ENCODE data around the gene KBTBD3. TPM values are rescaled to one million over a fixed set of nuclear protein-coding genes. Genes with fewer than 3 reads are reported as not detected.

Gene KBTBD3
- total RNA-seq, 1 experiment from 2014 or later: 3.2 TPM

DNA sequence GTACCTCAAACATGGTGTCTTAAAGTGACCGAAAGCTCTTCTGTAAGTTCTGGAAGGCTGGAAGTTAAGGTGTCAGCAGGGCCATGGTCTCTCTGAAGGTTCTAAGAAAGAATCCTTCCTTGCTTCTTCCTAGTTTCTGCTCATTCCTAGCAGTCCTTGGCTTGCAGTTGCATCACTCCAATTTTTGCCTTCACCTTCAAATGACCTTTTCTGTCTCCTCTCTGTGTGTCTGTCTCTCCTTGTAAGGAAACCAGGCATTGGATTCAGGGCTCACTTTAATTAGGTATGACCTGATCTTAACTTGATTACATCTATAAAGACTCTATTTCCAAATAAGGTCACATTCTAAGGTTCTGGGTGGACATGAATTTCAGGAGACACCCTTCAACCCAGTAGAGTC, 9.0 kb upstream of the KBTBD3 start:
- Histone ChIP-seq H3K4me1 (ENCODE audit: insufficient read depth, low read length, poor library complexity, severe bottlenecking) (peaks cover 15% of the 10 kb centered on the region), H3K27me3 (replicated peaks; ENCODE audit: insufficient read depth, low read depth, low read length, poor library complexity) (no peaks in the 10 kb centered on the region), H3K4me3 (ENCODE audit: low read depth, low read length, poor library complexity, severe bottlenecking) (no peak overlapping the region), H3K9me3 (ENCODE audit: low read depth, low read length, poor library complexity, severe bottlenecking) (no peaks in the 10 kb centered on the region), H3K36me3 (ENCODE audit: insufficient read depth, low read length, poor library complexity, severe bottlenecking) (peaks cover 55% of the 10 kb centered on the region), H3K27ac (ENCODE audit: low read depth, low read length, poor library complexity, severe bottlenecking) (peak overlapping the region; percentile 32)
- CTCF ChIA-PET: no interaction called here
- POLR2A ChIA-PET (ENCODE audit: low non-redundant PET): no interaction called here
- TF ChIP-seq EZH2 (IDR thresholded peaks at IDR 0.05; ENCODE audit: borderline replicate concordance, low read depth, low read length, poor library complexity, severe bottlenecking): no peak
- TF ChIP-seq, protein P1, sequence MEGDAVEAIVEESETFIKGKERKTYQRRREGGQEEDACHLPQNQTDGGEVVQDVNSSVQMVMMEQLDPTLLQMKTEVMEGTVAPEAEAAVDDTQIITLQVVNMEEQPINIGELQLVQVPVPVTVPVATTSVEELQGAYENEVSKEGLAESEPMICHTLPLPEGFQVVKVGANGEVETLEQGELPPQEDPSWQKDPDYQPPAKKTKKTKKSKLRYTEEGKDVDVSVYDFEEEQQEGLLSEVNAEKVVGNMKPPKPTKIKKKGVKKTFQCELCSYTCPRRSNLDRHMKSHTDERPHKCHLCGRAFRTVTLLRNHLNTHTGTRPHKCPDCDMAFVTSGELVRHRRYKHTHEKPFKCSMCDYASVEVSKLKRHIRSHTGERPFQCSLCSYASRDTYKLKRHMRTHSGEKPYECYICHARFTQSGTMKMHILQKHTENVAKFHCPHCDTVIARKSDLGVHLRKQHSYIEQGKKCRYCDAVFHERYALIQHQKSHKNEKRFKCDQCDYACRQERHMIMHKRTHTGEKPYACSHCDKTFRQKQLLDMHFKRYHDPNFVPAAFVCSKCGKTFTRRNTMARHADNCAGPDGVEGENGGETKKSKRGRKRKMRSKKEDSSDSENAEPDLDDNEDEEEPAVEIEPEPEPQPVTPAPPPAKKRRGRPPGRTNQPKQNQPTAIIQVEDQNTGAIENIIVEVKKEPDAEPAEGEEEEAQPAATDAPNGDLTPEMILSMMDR (conservative IDR thresholded peaks at IDR 0.05; ENCODE audit: low read depth, low read length): no peak
- no TSS peak for BruUV-seq (replicated peaks)
- intact Hi-C loops (cut with micrococcal nuclease; ENCODE audit: unreplicated experiment): loop anchor here (5.0 kb wide), 1 partner anchor 951 kb away; no protein-coding TSS in a partner anchor
- DNase-seq (ENCODE audit: low spot score): no peak

DNA sequence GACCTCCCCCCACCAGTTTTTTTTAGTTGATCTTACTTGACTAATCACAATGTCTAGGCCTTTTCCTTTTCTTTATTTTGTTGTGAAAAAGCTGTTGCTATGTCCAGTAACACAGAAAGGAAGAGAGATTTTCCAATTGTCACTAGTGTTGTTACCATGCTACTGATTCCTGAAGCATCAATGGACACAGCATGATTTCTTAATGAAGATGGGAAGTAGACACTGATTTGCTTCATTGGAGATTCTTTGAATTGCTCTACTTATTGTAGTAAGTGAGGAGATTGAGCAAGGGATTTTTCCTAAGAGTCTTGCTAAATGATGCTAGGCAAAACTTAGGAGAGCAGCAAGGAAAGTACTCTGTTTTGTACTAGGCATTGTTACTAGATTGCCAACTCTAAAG, 4.9 kb upstream of the KBTBD3 start:
- H3K27me3 ChIP-seq (replicated peaks; ENCODE audit: insufficient read depth, low read depth, low read length, poor library complexity): no peaks in the 10 kb centered on the region
- peaks cover 58% of the 10 kb centered on the region for H3K36me3 ChIP-seq (ENCODE audit: insufficient read depth, low read length, poor library complexity, severe bottlenecking)
- POLR2A ChIA-PET (ENCODE audit: low non-redundant PET): no interaction called here
- intact Hi-C loops (cut with micrococcal nuclease; ENCODE audit: unreplicated experiment): no loop called here
- no peaks in the 10 kb centered on the region for H3K9me3 ChIP-seq (ENCODE audit: low read depth, low read length, poor library complexity, severe bottlenecking)
- peaks cover 11% of the 10 kb centered on the region for H3K4me1 ChIP-seq (ENCODE audit: insufficient read depth, low read length, poor library complexity, severe bottlenecking)
- DNase-seq (ENCODE audit: low spot score): no peak
- no peak overlapping the region for H3K4me3 ChIP-seq (ENCODE audit: low read depth, low read length, poor library complexity, severe bottlenecking)
- CTCF ChIA-PET: no interaction called here
- H3K27ac ChIP-seq (ENCODE audit: low read depth, low read length, poor library complexity, severe bottlenecking): no peak overlapping the region
- TF ChIP-seq, protein P1 (conservative IDR thresholded peaks at IDR 0.05; ENCODE audit: low read depth, low read length): no peak
- no peak for TF ChIP-seq EZH2 (IDR thresholded peaks at IDR 0.05; ENCODE audit: borderline replicate concordance, low read depth, low read length, poor library complexity, severe bottlenecking)
- BruUV-seq (replicated peaks): no TSS peak

DNA sequence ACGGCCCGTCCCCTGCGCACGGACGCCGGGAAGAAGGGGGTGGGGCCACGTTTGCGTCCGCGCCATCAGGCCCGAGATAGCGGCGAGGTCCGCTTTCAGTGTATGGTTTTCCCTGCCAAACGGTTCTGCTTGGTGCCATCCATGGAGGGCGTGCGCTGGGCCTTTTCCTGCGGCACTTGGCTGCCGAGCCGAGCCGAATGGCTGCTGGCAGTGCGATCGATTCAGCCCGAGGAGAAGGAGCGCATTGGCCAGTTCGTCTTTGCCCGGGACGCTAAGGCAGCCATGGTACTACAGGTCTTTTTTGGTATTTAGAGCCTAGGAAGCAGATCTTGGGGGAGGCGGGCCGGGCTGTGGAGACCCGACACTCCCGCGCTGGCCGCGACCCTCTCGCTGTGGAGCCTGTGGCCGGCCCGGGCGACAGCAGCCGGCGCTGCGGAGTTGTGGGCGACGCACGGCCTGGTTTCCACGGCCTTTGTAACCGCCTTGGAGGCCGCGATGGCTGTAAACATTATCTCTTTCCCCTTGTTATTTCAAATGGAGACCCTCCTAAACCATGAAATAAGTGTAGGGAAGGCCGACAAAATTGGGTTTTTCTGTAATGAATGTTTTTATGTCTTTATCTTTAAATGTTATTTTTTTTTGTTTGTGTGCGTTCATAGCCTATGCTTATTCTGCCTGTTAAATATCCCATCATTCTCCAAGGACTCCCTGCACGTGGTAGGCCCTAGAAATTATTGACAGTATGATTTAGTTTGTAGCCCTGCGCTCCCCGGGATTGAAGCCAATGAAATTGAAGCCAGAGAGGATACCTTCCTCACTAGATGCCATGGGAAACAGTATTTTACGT, 685 bp upstream of the KBTBD3 start, which contains the start of gene AASDHPPT:
Gene AASDHPPT, plus strand, starts transcription at position 54 of the 847 bp plus-strand sequence. Its CDS starts 49 bp downstream, at position 103.
- Histone ChIP-seq H3K27ac (ENCODE audit: low read depth, low read length, poor library complexity, severe bottlenecking) (peak within 1 kb of the TSS; percentile 96), H3K36me3 (ENCODE audit: insufficient read depth, low read length, poor library complexity, severe bottlenecking) (peaks cover 32% of the 10 kb centered on the region), H3K9me3 (ENCODE audit: low read depth, low read length, poor library complexity, severe bottlenecking) (no peaks in the 10 kb centered on the region), H3K4me1 (ENCODE audit: insufficient read depth, low read length, poor library complexity, severe bottlenecking) (peaks cover 17% of the 10 kb centered on the region), H3K27me3 (replicated peaks; ENCODE audit: insufficient read depth, low read depth, low read length, poor library complexity) (no peaks in the 10 kb centered on the region), H3K4me3 (ENCODE audit: low read depth, low read length, poor library complexity, severe bottlenecking) (peak within 1 kb of the TSS; percentile 82)
- BruUV-seq (replicated peaks): TSS peak; percentile 53
- TF ChIP-seq, protein P1 (conservative IDR thresholded peaks at IDR 0.05; ENCODE audit: low read depth, low read length): no peak
- TF ChIP-seq EZH2 (IDR thresholded peaks at IDR 0.05; ENCODE audit: borderline replicate concordance, low read depth, low read length, poor library complexity, severe bottlenecking): no peak
- DNase-seq (ENCODE audit: low spot score): peak; percentile 67
- CTCF ChIA-PET: interaction anchor here (0.6 kb wide), 1 partner anchor 1305 kb away, joined by 4 read pairs; no protein-coding TSS in a partner anchor
- POLR2A ChIA-PET (ENCODE audit: low non-redundant PET): interaction anchor here (0.9 kb wide), 1 partner anchor 881 kb away, joined by 3 read pairs; no protein-coding TSS in a partner anchor
- intact Hi-C loops (cut with micrococcal nuclease; ENCODE audit: unreplicated experiment): no loop called here
